ENCODE measurements around the gene TCF7L2.

- TF ChIP-seq YY1 (IDR thresholded peaks at IDR 0.05; ENCODE audit: insufficient read depth, insufficient read length) (no peak), SUZ12 (IDR thresholded peaks at IDR 0.05; ENCODE audit: extremely low read depth, insufficient read depth, insufficient read length) (no peak)
Measured at GRCh38 chr10:113142601-113143362, 192.7 kb downstream of the TCF7L2 start.

All from NT2/D1 (cell line).